ENCODE measurements around the gene STOM. TPM values are rescaled to one million over a fixed set of nuclear protein-coding genes. Genes with fewer than 3 reads are reported as not detected.

Gene STOM
- total RNA-seq, 1 experiment from 2014 or later = 22.4 TPM

DNA sequence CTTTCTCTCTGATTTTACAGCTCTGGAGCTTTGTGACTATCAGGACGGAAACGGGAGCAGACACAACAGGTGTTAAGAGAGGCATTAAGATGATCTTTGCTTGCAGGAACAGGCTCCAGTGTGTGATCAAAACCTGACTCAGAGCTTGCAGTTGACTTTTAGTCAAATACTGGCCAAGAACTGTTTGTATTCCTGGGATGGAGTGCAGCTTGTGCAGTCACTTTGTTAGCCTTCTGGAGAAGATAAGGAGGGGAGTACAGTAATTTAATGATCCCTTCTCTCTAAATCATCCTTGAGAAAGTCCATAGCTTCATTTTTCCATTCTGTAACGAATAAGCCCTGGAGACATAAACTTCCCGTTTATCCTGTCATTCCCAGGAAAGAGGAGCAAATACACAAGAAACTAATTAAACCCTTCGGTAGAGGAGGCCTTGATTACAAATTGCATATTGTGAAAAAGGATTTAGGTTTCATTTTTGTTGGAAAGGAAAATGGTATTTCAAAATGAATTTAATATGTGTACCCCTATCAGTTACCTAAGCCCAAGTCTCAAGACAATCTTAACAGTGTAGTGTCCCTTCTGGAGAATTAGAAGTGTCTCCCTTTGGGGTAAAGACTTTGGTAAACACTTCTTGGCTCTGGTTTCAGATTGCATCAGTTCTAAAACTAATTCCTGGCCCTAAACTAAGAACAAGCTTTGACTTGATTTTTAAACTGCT, 3.1 kb upstream of the STOM start:
- DNase-seq (ENCODE audit: low read depth, low spot score) = no peak
- Histone ChIP-seq H4K20me1 (ENCODE audit: insufficient read depth) (no peaks in the 10 kb centered on the region), H3K9me2 (ENCODE audit: insufficient read depth) (no peaks in the 10 kb centered on the region), H3K9ac (ENCODE audit: low read length) (no peak overlapping the region), H3K36me3 (ENCODE audit: control insufficient read depth in 1 of 2, insufficient read depth in 2 of 2, low read length in 2 of 2) (no peaks in the 10 kb centered on the region), H3K4me2 (ENCODE audit: low read length) (no peak overlapping the region), H3K27ac (ENCODE audit: low read depth, low read length) (no peak overlapping the region), H3K79me2 (ENCODE audit: insufficient read depth, low read length) (no peaks in the 10 kb centered on the region), H3K27me3 (ENCODE audit: insufficient read depth, low read length) (no peaks in the 10 kb centered on the region), H2AFZ (ENCODE audit: low read depth, low read length, poor library complexity, severe bottlenecking) (no peak overlapping the region), H3K4me1 (ENCODE audit: control insufficient read depth in 1 of 2, insufficient read depth in 2 of 2, low read length in 2 of 2) (peaks cover 0 to 15% of the 10 kb centered on the region in 2 experiments; a peak in 1 of 4 replicates), H3K4me3 (replicated peaks in 1 of 2; ENCODE audit: low read depth in 1 of 2, low read length in 2 of 2) (no peak overlapping the region), H3K9me3 (ENCODE audit: control insufficient read depth in 1 of 2, insufficient read depth in 1 of 2, low read depth in 1 of 2, low read length in 2 of 2) (no peaks in the 10 kb centered on the region)
- no peak for ATAC-seq
- CTCF ChIA-PET = interaction anchor here (1.4 kb wide), 1 partner anchor 53 kb away, joined by 8 read pairs; no protein-coding TSS in a partner anchor
- POLR2A ChIA-PET = no interaction called here
- TF ChIP-seq CBX3 (IDR thresholded peaks at IDR 0.05; ENCODE audit: low read depth) (no peak), CEBPB (IDR thresholded peaks at IDR 0.05; ENCODE audit: low read depth) (no peak), TCF7L2 (IDR thresholded peaks at IDR 0.05; ENCODE audit: borderline replicate concordance, extremely low read depth, insufficient read depth, insufficient read length) (no peak), ZNF274 (IDR thresholded peaks at IDR 0.05; ENCODE audit: low read depth, low read length) (no peak), JUND (IDR thresholded peaks at IDR 0.05) (no peak), RAD21 (IDR thresholded peaks at IDR 0.05; ENCODE audit: low read depth) (no peak), SRF (IDR thresholded peaks at IDR 0.05; ENCODE audit: low read depth) (no peak), ELF1 (IDR thresholded peaks at IDR 0.05; ENCODE audit: borderline replicate concordance, low read depth) (no peak), SP1 (IDR thresholded peaks at IDR 0.05; ENCODE audit: low read depth) (no peak), REST (IDR thresholded peaks at IDR 0.05; ENCODE audit: low read depth) (no peak), POLR2A (IDR thresholded peaks at IDR 0.05; ENCODE audit: borderline replicate concordance, extremely low read depth, insufficient read depth, insufficient read length) (no peak), EGR1 (IDR thresholded peaks at IDR 0.05; ENCODE audit: low read depth) (no peak)
- TF ChIP-seq, protein P1, sequence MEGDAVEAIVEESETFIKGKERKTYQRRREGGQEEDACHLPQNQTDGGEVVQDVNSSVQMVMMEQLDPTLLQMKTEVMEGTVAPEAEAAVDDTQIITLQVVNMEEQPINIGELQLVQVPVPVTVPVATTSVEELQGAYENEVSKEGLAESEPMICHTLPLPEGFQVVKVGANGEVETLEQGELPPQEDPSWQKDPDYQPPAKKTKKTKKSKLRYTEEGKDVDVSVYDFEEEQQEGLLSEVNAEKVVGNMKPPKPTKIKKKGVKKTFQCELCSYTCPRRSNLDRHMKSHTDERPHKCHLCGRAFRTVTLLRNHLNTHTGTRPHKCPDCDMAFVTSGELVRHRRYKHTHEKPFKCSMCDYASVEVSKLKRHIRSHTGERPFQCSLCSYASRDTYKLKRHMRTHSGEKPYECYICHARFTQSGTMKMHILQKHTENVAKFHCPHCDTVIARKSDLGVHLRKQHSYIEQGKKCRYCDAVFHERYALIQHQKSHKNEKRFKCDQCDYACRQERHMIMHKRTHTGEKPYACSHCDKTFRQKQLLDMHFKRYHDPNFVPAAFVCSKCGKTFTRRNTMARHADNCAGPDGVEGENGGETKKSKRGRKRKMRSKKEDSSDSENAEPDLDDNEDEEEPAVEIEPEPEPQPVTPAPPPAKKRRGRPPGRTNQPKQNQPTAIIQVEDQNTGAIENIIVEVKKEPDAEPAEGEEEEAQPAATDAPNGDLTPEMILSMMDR (IDR thresholded peaks at IDR 0.05 in 2 of 3, conservative IDR thresholded peaks at IDR 0.05 in 1 of 3; ENCODE audit: borderline replicate concordance in 1 of 3, insufficient read depth in 1 of 3, low read depth in 2 of 3, low read length in 2 of 3) = no peak
- TF ChIP-seq, protein P2, sequence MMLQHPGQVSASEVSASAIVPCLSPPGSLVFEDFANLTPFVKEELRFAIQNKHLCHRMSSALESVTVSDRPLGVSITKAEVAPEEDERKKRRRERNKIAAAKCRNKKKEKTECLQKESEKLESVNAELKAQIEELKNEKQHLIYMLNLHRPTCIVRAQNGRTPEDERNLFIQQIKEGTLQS (IDR thresholded peaks at IDR 0.05) = no peak
- no TSS peak for BruUV-seq (replicated peaks)
- RAD21 ChIA-PET (ENCODE audit: low non-redundant PET in 1 of 2, low total read pairs in 2 of 2, uncharacterized antibody in 2 of 2, unreplicated experiment in 2 of 2) = no interaction called here
- intact Hi-C loops (cut with micrococcal nuclease) = no loop called here

Measured in HCT116 (cell line).